ENCODE measurements around the gene MTERF2.
"Not testable (repeated sequence)": the region's sequence is repeated elsewhere in the genome, so short reads cannot be mapped to it uniquely, and the experiment has no call there.

DNA sequence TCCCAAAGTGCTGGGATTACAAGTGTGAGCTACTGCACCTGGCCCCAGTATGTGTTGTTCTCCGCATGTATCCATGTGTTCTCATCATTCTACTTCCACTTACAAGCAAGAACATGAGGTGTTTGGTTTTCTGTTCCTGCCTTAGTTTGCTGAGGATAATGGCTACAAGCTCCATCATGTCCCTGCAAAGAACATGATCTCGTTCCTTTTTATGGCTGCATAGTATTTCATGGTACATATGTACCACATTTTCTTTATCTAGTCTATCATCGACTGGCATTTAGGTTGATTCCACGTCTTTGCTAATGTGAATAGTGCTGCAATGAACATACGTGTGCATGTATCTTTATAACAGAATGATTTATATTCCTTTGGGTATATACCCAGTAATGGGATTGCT lies 9.2 kb upstream of the MTERF2 start:
- not testable (repeated sequence) for TF ChIP-seq EZH2 (IDR thresholded peaks at IDR 0.05; ENCODE audit: borderline replicate concordance, low read length)
- TF ChIP-seq, protein P1, sequence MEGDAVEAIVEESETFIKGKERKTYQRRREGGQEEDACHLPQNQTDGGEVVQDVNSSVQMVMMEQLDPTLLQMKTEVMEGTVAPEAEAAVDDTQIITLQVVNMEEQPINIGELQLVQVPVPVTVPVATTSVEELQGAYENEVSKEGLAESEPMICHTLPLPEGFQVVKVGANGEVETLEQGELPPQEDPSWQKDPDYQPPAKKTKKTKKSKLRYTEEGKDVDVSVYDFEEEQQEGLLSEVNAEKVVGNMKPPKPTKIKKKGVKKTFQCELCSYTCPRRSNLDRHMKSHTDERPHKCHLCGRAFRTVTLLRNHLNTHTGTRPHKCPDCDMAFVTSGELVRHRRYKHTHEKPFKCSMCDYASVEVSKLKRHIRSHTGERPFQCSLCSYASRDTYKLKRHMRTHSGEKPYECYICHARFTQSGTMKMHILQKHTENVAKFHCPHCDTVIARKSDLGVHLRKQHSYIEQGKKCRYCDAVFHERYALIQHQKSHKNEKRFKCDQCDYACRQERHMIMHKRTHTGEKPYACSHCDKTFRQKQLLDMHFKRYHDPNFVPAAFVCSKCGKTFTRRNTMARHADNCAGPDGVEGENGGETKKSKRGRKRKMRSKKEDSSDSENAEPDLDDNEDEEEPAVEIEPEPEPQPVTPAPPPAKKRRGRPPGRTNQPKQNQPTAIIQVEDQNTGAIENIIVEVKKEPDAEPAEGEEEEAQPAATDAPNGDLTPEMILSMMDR (conservative IDR thresholded peaks at IDR 0.05 in 1 of 2, IDR thresholded peaks at IDR 0.05 in 1 of 2; ENCODE audit: extremely low read depth in 1 of 2, insufficient read depth in 1 of 2, low read depth in 1 of 2, low read length in 2 of 2): not testable (repeated sequence)
